ENCODE results near the gene TFE3. TPM values are rescaled to one million over a fixed set of nuclear protein-coding genes. Genes with fewer than 3 reads are reported as not detected.

Gene TFE3
- total RNA-seq, 1 donor from 2014 or later: 39.8 TPM

- DNase-seq: no peak
- Mint-ChIP-seq H3K9me3 (ENCODE audit: unreplicated experiment) (peaks cover 10% of the 10 kb centered on the region), H3K4me3 (ENCODE audit: unreplicated experiment) (no peak within 1 kb of the TSS), H3K27ac (ENCODE audit: unreplicated experiment) (no peak within 1 kb of the TSS), H3K36me3 (ENCODE audit: unreplicated experiment) (no peaks in the 10 kb centered on the region), H3K4me1 (ENCODE audit: low read depth, unreplicated experiment) (no peaks in the 10 kb centered on the region), H3K27me3 (ENCODE audit: unreplicated experiment) (peaks cover 6% of the 10 kb centered on the region)
- no peak for TF ChIP-seq CTCF (IDR thresholded peaks at IDR 0.05; ENCODE audit: partially characterized antibody, unreplicated experiment)
These were observed 15.6 kb upstream of the TFE3 start, which contains the start of gene CCDC120 for GRCh38 chrX:49058794-49059193. TSS of gene CCDC120 (plus strand) at chrX:49058999. CDS start at chrX:49062042, 3,043 bp downstream.

- H3K27me3 Mint-ChIP-seq (ENCODE audit: unreplicated experiment): peaks cover 6% of the 10 kb centered on the region
- peak overlapping the region; percentile 98 for H3K4me3 Mint-ChIP-seq (ENCODE audit: unreplicated experiment)
- TF ChIP-seq CTCF (IDR thresholded peaks at IDR 0.05; ENCODE audit: partially characterized antibody, unreplicated experiment): no peak
- peaks cover 13% of the 10 kb centered on the region for H3K9me3 Mint-ChIP-seq (ENCODE audit: unreplicated experiment)
- H3K36me3 Mint-ChIP-seq (ENCODE audit: unreplicated experiment): no peaks in the 10 kb centered on the region
- H3K4me1 Mint-ChIP-seq (ENCODE audit: low read depth, unreplicated experiment): peaks cover 2% of the 10 kb centered on the region
- no peak for DNase-seq
- H3K27ac Mint-ChIP-seq (ENCODE audit: unreplicated experiment): peak overlapping the region; percentile 82
These were observed 11.1 kb upstream of the TFE3 start for GRCh38 chrX:49054073-49054762.

GRCh38 chrX:49053223-49054072 is 10.3 kb upstream of the TFE3 start:
- Mint-ChIP-seq H3K27me3 (ENCODE audit: unreplicated experiment) (peaks cover 6% of the 10 kb centered on the region), H3K4me1 (ENCODE audit: low read depth, unreplicated experiment) (peaks cover 2% of the 10 kb centered on the region), H3K36me3 (ENCODE audit: unreplicated experiment) (no peaks in the 10 kb centered on the region), H3K9me3 (ENCODE audit: unreplicated experiment) (peaks cover 13% of the 10 kb centered on the region), H3K27ac (ENCODE audit: unreplicated experiment) (peak overlapping the region; percentile 82), H3K4me3 (ENCODE audit: unreplicated experiment) (peak overlapping the region; percentile 98)
- DNase-seq: peak; percentile 82
- no peak for TF ChIP-seq CTCF (IDR thresholded peaks at IDR 0.05; ENCODE audit: partially characterized antibody, unreplicated experiment)

- no peak for TF ChIP-seq CTCF (IDR thresholded peaks at IDR 0.05; ENCODE audit: partially characterized antibody, unreplicated experiment)
- Mint-ChIP-seq H3K36me3 (ENCODE audit: unreplicated experiment) (no peaks in the 10 kb centered on the region), H3K27me3 (ENCODE audit: unreplicated experiment) (peaks cover 8% of the 10 kb centered on the region), H3K4me3 (ENCODE audit: unreplicated experiment) (peak overlapping the region; percentile 77), H3K4me1 (ENCODE audit: low read depth, unreplicated experiment) (peaks cover 3% of the 10 kb centered on the region), H3K9me3 (ENCODE audit: unreplicated experiment) (peaks cover 4% of the 10 kb centered on the region), H3K27ac (ENCODE audit: unreplicated experiment) (peak overlapping the region; percentile 76)
- DNase-seq: no peak
These were observed 777 bp upstream of the TFE3 start for GRCh38 chrX:49043987-49044281.

All from glutamatergic neuron (in vitro differentiated cells).